KG1 (cell line): ENCODE measurements around the gene FAM111A.

Experiments used
- DNase-seq: peaks from one replicate; lab custom pipeline; 2025; lab: John Stamatoyannopoulos, UW

FAM111A gene

DNA sequence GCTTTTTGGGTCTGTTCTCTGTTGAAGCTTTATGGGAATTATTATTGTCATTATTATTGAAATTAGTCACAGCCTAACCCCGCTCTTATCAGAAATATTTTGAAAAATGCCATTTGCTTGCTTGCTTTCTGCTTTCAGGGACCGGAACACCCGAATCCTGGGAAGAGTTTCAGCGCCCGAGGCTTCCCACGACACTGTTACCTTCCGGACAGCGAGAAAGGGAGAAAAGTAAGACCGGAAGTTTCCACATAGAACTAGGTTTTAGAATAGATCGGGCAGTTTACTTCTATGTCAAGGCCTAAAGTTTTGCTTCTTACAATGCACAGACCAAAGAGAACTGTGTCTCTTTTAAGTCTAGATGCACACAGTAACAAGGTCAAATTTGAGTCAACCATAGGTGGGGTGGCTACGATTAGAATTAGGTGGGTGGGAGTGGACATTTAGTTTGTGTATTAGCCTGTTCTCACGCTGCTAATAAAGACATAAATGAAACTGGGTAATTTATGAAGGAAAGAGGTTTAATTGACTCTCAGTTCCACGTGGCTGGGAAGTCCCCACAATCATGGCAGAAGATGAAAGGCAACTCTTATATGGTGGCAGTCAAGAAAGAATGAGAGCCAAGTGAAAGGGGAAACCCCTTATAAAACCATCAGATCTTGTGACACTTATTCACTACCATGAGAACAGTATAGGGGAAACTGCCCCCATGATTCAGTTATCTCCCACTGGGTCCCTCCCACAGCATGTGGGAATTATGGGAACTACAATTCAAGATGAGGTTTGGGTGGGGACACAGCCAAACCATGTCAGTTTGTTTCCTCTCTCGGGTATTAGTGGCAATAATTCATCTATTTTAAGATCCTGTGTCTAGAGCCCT is 57.1 kb downstream of the FAM111A start:
- DNase-seq: no peak

DNA sequence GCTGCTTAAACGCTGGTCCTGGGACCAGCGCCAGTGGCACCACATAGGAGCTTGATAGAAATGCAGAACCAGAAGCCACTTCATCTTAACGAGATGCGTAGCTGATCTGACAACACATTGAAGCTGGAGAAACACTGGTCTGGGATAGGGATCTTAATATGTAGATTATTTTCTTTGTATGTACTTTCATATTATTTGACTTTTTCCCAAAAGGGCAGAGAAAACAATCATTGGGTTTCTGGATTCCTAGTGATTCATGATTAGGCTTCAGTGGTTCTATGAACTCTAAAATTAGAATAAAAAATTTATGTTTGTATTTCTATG is 57.7 kb downstream of the FAM111A start:
- DNase-seq: no peak

DNA sequence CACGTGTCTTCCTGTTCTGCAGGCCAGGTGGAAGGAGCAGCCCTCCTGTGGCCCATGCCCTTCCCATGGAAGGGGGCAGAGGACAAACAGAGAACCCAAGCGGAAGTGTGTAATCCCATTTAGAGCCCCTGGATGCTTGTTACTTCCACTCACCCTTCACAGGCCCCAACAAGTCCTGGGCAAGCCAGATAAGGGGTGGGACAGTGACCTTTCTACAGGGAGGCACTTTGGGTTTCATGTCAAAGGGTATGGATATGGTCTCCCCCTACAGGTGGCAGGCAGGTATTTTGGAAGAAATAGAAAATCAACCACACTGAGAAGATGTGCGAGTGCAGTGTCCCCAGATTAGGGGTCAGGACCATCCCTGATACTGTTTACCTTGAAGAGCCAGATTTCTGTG is 58.7 kb downstream of the FAM111A start:
- no peak for DNase-seq
